ENCODE data around the gene TNFRSF21. TPM values are rescaled to one million over a fixed set of nuclear protein-coding genes. Genes with fewer than 3 reads are reported as not detected.
"Not testable (repeated sequence)": the region's sequence is repeated elsewhere in the genome, so short reads cannot be mapped to it uniquely, and the experiment has no call there.

TNFRSF21 gene
- total RNA-seq, 1 donor from 2014 or later = 27.1 TPM

DNA sequence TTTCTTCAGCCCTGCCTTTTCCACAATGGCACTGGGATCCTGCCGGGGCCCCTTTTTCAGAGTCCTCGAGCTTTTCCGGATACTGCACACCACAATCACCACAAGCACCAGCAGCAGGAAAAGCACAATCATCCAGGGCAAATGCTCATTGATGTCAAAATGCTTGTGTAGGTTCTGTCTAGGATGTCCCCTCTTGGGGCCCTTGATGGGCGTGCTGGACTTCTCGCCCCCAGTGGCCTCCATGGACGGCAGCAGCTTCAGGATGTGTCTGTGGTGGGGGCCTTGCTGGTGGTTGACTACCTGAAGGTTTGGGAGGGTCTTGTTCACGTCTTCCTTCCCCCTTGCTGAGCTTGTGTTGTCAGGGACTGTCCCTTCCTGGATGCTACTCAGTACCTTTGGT lies 25.7 kb downstream of the TNFRSF21 start:
- TF ChIP-seq, protein P1, sequence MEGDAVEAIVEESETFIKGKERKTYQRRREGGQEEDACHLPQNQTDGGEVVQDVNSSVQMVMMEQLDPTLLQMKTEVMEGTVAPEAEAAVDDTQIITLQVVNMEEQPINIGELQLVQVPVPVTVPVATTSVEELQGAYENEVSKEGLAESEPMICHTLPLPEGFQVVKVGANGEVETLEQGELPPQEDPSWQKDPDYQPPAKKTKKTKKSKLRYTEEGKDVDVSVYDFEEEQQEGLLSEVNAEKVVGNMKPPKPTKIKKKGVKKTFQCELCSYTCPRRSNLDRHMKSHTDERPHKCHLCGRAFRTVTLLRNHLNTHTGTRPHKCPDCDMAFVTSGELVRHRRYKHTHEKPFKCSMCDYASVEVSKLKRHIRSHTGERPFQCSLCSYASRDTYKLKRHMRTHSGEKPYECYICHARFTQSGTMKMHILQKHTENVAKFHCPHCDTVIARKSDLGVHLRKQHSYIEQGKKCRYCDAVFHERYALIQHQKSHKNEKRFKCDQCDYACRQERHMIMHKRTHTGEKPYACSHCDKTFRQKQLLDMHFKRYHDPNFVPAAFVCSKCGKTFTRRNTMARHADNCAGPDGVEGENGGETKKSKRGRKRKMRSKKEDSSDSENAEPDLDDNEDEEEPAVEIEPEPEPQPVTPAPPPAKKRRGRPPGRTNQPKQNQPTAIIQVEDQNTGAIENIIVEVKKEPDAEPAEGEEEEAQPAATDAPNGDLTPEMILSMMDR (IDR thresholded peaks at IDR 0.05; ENCODE audit: partially characterized antibody, unreplicated experiment) = no peak
- Mint-ChIP-seq H3K4me3 (ENCODE audit: unreplicated experiment) (no peak overlapping the region), H3K9me3 (ENCODE audit: unreplicated experiment) (no peaks in the 10 kb centered on the region), H3K27ac (ENCODE audit: unreplicated experiment) (no peak overlapping the region), H3K36me3 (ENCODE audit: unreplicated experiment) (no peaks in the 10 kb centered on the region), H3K4me1 (ENCODE audit: low read depth, unreplicated experiment) (peaks cover under 1% of the 10 kb centered on the region), H3K27me3 (ENCODE audit: unreplicated experiment) (no peaks in the 10 kb centered on the region)
- DNase-seq = no peak

DNA sequence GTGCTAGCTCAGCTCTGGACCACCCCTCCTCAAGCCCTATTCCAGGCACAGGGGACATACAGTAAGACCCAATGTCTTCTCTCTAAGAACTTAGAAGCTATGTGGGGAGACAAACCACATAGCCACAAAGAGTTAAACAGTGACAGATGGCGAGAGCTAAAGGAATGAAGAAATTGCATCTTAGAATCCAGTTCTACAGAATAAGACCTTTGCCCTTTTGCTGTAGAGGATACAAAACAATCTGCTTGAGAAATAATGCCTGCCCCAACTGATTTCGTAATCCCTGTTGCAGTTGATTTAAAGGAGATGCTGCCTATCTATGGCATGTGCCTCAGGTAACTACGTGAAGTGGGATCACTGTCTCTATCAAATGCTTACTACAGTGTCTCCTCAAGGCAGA lies 31.2 kb downstream of the TNFRSF21 start:
- peaks cover 8% of the 10 kb centered on the region for H3K36me3 Mint-ChIP-seq (ENCODE audit: unreplicated experiment)
- H3K9me3 Mint-ChIP-seq (ENCODE audit: unreplicated experiment) = peaks cover 4% of the 10 kb centered on the region
- no peaks in the 10 kb centered on the region for H3K27me3 Mint-ChIP-seq (ENCODE audit: unreplicated experiment)
- peaks cover 5% of the 10 kb centered on the region for H3K4me1 Mint-ChIP-seq (ENCODE audit: low read depth, unreplicated experiment)
- DNase-seq = no peak
- TF ChIP-seq, protein P1 (IDR thresholded peaks at IDR 0.05; ENCODE audit: partially characterized antibody, unreplicated experiment) = no peak
- H3K27ac Mint-ChIP-seq (ENCODE audit: unreplicated experiment) = no peak overlapping the region
- H3K4me3 Mint-ChIP-seq (ENCODE audit: unreplicated experiment) = no peak overlapping the region

DNA sequence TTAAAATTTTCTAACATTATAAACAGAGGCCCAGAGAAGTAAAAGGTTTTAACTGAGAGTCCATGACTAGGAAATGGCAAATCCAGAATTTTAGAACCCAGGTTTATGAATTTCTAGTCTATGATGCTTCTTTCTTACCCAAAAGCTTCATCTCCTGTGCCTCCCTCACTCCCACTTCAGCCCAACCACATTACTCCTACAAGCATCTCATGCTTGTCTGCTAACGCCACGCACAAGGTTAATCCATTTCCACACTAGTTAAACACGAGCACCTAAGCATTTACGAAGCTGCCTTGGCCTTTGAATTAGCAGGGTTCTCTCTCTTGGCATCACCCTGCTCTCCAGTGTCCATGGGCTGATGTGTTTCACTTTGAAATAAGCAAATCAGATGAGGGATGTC lies 32.0 kb downstream of the TNFRSF21 start:
- Mint-ChIP-seq H3K36me3 (ENCODE audit: unreplicated experiment) (peaks cover 8% of the 10 kb centered on the region), H3K4me1 (ENCODE audit: low read depth, unreplicated experiment) (peaks cover 5% of the 10 kb centered on the region), H3K4me3 (ENCODE audit: unreplicated experiment) (no peak overlapping the region), H3K9me3 (ENCODE audit: unreplicated experiment) (peaks cover 7% of the 10 kb centered on the region), H3K27ac (ENCODE audit: unreplicated experiment) (no peak overlapping the region), H3K27me3 (ENCODE audit: unreplicated experiment) (no peaks in the 10 kb centered on the region)
- no peak for DNase-seq
- TF ChIP-seq, protein P1 (IDR thresholded peaks at IDR 0.05; ENCODE audit: partially characterized antibody, unreplicated experiment) = no peak

DNA sequence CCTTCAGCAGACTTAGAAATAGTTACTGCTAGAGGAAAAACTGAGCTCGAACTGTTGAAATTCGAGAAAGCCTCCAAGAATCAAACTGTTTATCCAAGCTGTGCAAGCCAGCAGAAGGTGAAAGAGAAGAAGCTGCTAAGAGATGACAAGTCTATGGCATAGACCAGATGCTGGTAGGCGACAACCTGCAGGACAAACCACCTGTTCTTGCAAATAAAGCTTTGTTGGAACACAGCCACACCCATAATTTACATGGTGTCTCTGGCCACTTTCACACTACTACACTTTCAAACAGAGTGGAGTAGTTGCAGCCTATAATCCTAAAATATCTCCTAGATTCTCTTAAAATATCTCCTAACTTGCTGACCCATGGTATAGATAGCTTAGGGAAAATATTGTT lies 33.3 kb downstream of the TNFRSF21 start:
- Mint-ChIP-seq H3K27ac (ENCODE audit: unreplicated experiment) (no peak overlapping the region), H3K9me3 (ENCODE audit: unreplicated experiment) (peaks cover 8% of the 10 kb centered on the region), H3K27me3 (ENCODE audit: unreplicated experiment) (no peaks in the 10 kb centered on the region), H3K4me1 (ENCODE audit: low read depth, unreplicated experiment) (peaks cover 13% of the 10 kb centered on the region), H3K4me3 (ENCODE audit: unreplicated experiment) (no peak overlapping the region), H3K36me3 (ENCODE audit: unreplicated experiment) (peaks cover 8% of the 10 kb centered on the region)
- DNase-seq = no peak
- TF ChIP-seq, protein P1 (IDR thresholded peaks at IDR 0.05; ENCODE audit: partially characterized antibody, unreplicated experiment) = no peak

DNA sequence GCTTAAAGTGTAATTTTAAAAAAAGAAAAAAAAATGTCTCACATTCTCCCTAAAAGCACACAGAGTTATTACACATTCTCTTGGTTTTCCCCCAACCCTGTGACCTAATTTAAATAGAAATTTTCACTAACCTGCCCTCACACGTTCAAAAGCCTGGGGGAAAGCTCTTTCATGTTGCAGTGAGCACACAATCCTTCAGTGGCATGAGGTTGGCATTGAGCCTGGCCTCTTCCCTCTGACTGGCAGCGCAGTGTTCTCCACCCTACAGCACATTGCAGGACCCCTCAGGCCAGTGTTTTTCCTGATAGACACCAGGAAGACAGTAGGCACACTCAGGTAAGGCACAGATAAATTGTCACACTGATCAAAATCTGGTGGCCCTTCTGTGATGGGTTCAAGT lies 34.1 kb downstream of the TNFRSF21 start:
- no peak overlapping the region for H3K27ac Mint-ChIP-seq (ENCODE audit: unreplicated experiment)
- DNase-seq = no peak
- TF ChIP-seq, protein P1 (IDR thresholded peaks at IDR 0.05; ENCODE audit: partially characterized antibody, unreplicated experiment) = no peak
- H3K27me3 Mint-ChIP-seq (ENCODE audit: unreplicated experiment) = no peaks in the 10 kb centered on the region
- H3K4me1 Mint-ChIP-seq (ENCODE audit: low read depth, unreplicated experiment) = peaks cover 13% of the 10 kb centered on the region
- H3K4me3 Mint-ChIP-seq (ENCODE audit: unreplicated experiment) = no peak overlapping the region
- H3K9me3 Mint-ChIP-seq (ENCODE audit: unreplicated experiment) = peaks cover 8% of the 10 kb centered on the region
- H3K36me3 Mint-ChIP-seq (ENCODE audit: unreplicated experiment) = peaks cover 8% of the 10 kb centered on the region

DNA sequence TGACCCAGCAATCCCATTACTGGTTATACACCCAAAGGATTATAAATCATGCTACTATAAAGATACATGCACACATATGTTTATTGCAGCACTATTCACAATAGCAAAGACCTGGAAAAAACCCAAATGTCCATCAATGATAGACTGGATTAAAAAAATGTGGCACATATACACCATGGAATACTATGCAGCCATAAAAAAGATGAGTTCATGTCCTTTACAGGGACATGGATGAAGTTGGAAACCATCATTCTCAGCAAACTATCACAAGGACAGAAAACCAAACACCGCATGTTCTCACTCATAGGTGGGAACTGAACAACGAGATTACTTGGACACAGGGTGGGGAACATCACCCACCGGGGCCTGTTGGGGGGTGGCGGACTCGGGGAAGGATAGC lies 34.6 kb downstream of the TNFRSF21 start:
- peaks cover 13% of the 10 kb centered on the region for H3K4me1 Mint-ChIP-seq (ENCODE audit: low read depth, unreplicated experiment)
- H3K36me3 Mint-ChIP-seq (ENCODE audit: unreplicated experiment); H3K27ac Mint-ChIP-seq (ENCODE audit: unreplicated experiment); DNase-seq; H3K4me3 Mint-ChIP-seq (ENCODE audit: unreplicated experiment); H3K9me3 Mint-ChIP-seq (ENCODE audit: unreplicated experiment); H3K27me3 Mint-ChIP-seq (ENCODE audit: unreplicated experiment): not testable (repeated sequence)
